GM23338 (cell line): ENCODE results near the gene CRYAB. TPM values are rescaled to one million over a fixed set of nuclear protein-coding genes. Genes with fewer than 3 reads are reported as not detected.

ENCODE experiments used
- ATAC-seq: fragments of 200-7000 bp; cut with Tn5 transposase; 3 replicates; pipeline ENCODE4 v1.9.1; 2020
- DNase-seq: peaks from one replicate; pipeline ENCODE4 v3.0.0-alpha.2; 2015; ENCODE audit warnings: low spot score
- H2AFZ ChIP-seq: fragments of 200-600 bp; sonication (generic); 2 replicates; pipeline ENCODE4 v1.8.0; 2016; ENCODE audit warnings: antibody characterized with exemption, mild to moderate bottlenecking, moderate library complexity
- H3F3A ChIP-seq: fragments of 200-600 bp; sonication (generic); replicated peaks from 2 replicates; pipeline ENCODE4 v1.8.0; 2017; ENCODE audit warnings: antibody characterized with exemption, mixed run types, low read depth
- H3K27ac ChIP-seq: fragments of 200-600 bp; sonication (generic); 2 replicates; pipeline ENCODE4 v1.6.1; 2016; ENCODE audit warnings: low read depth
- H3K27me3 ChIP-seq: fragments of 200-600 bp; sonication (generic); 2 replicates; pipeline ENCODE4 v1.8.0; 2016; ENCODE audit warnings: mild to moderate bottlenecking, mixed run types, moderate library complexity; ENCODE audit not compliant: insufficient read depth
- H3K36me3 ChIP-seq: fragments of 200-600 bp; sonication (generic); 2 replicates; pipeline ENCODE4 v1.8.0; 2016; ENCODE audit warnings: mild to moderate bottlenecking; ENCODE audit not compliant: insufficient read depth
- H3K4me1 ChIP-seq: fragments of 200-600 bp; sonication (generic); 2 replicates; pipeline ENCODE4 v1.8.0; 2016; ENCODE audit warnings: mild to moderate bottlenecking, moderate library complexity; ENCODE audit not compliant: insufficient read depth
- H3K4me2 ChIP-seq: fragments of 200-600 bp; sonication (generic); 2 replicates; pipeline ENCODE4 v1.7.1; 2017; ENCODE audit warnings: mixed run types
- H3K4me3 ChIP-seq: fragments of 200-600 bp; sonication (generic); 2 replicates; pipeline ENCODE4 v1.6.1; 2016; ENCODE audit warnings: mixed run types
- H3K79me2 ChIP-seq: fragments of 200-600 bp; sonication (generic); replicated peaks from 2 replicates; pipeline ENCODE4 v1.8.0; 2017; ENCODE audit warnings: mild to moderate bottlenecking; ENCODE audit not compliant: insufficient read depth
- H3K9me2 ChIP-seq: fragments of 200-600 bp; sonication (generic); 2 replicates; pipeline ENCODE4 v1.8.0; 2017; ENCODE audit not compliant: insufficient read depth
- H4K20me1 ChIP-seq: fragments of 200-600 bp; sonication (generic); replicated peaks from 2 replicates; pipeline ENCODE4 v1.8.0; 2017; ENCODE audit warnings: mild to moderate bottlenecking; ENCODE audit not compliant: insufficient read depth
- H3K27ac Mint-ChIP-seq: 2 replicates; pipeline ENCODE4 v1.8.0; 2020; ENCODE audit warnings: inconsistent platforms, mild to moderate bottlenecking, moderate library complexity, mixed read lengths
- H3K27me3 Mint-ChIP-seq: 3 replicates; pipeline ENCODE4 v1.8.0; 2022; ENCODE audit warnings: low read depth, mild to moderate bottlenecking, moderate library complexity, mixed read lengths, inconsistent platforms; ENCODE audit not compliant: insufficient read depth, poor library complexity
- H3K36me3 Mint-ChIP-seq: 3 replicates; pipeline ENCODE4 v1.8.0; 2021; ENCODE audit warnings: low read depth, mild to moderate bottlenecking, inconsistent platforms, moderate library complexity, mixed read lengths
- H3K4me1 Mint-ChIP-seq: 3 replicates; pipeline ENCODE4 v1.8.0; 2020; ENCODE audit warnings: mild to moderate bottlenecking, inconsistent platforms, mixed read lengths
- H3K4me3 Mint-ChIP-seq: 3 replicates; pipeline ENCODE4 v1.8.0; 2021; ENCODE audit warnings: moderate library complexity, mild to moderate bottlenecking, inconsistent platforms, mixed read lengths
- H3K9me3 Mint-ChIP-seq: 3 replicates; pipeline ENCODE4 v1.8.0; 2020; ENCODE audit warnings: moderate library complexity, mild to moderate bottlenecking, inconsistent platforms, mixed read lengths
- CREB1 ChIP-seq: fragments of 250-450 bp; sonication (Bioruptor Pico); IDR thresholded peaks from 2 replicates; pipeline ENCODE4 v1.5.0; 2020; ENCODE audit warnings: low read depth, mild to moderate bottlenecking, moderate library complexity
- CTCF ChIP-seq, 2 experiments: fragments of 200-600 bp in 1 of 2; sonication (generic) in 1 of 2; conservative IDR thresholded peaks; 2 replicates each; pipeline versions ENCODE4 v1.5.1 to v1.6.1; 2016 to 2017; ENCODE audit warnings: antibody characterized with exemption in 2 of 2, low read depth in 2 of 2, mild to moderate bottlenecking in 2 of 2, moderate library complexity in 1 of 2
- ETS1 ChIP-seq: IDR thresholded peaks from 2 replicates; pipeline ENCODE4 v1.6.1; 2016; ENCODE audit warnings: antibody characterized with exemption
- EZH2 ChIP-seq: fragments of 200-600 bp; sonication (generic); IDR thresholded peaks from one replicate; pipeline ENCODE4 v1.8.0; 2017; ENCODE audit warnings: antibody characterized with exemption, mild to moderate bottlenecking, low read depth; ENCODE audit not compliant: unreplicated experiment
- EZH2phosphoT487 ChIP-seq: fragments of 200-600 bp; sonication (generic); IDR thresholded peaks from one replicate; pipeline ENCODE4 v1.8.1; 2018; ENCODE audit warnings: antibody characterized with exemption; ENCODE audit not compliant: unreplicated experiment
- JUNB ChIP-seq: IDR thresholded peaks from one replicate; pipeline ENCODE4 v1.6.1; 2016; ENCODE audit warnings: antibody characterized with exemption; ENCODE audit not compliant: unreplicated experiment
- NANOG ChIP-seq: IDR thresholded peaks from 2 replicates; pipeline ENCODE4 v1.6.1; 2016; ENCODE audit warnings: antibody characterized with exemption, borderline replicate concordance
- POLR2AphosphoS5 ChIP-seq: IDR thresholded peaks from 2 replicates; pipeline ENCODE4 v1.6.1; 2016; ENCODE audit warnings: antibody characterized with exemption, low read depth
- STAT1 ChIP-seq: IDR thresholded peaks from one replicate; pipeline ENCODE4 v1.6.1; 2016; ENCODE audit warnings: antibody characterized with exemption; ENCODE audit not compliant: unreplicated experiment
- ZNF114 ChIP-seq: fragments of 250-450 bp; sonication (Bioruptor Pico); IDR thresholded peaks from 2 replicates; pipeline ENCODE4 v1.5.0; 2020; ENCODE audit warnings: mild to moderate bottlenecking, moderate library complexity
- ZNF331 ChIP-seq: fragments of 250-450 bp; sonication (Bioruptor Pico); IDR thresholded peaks from 2 replicates; pipeline ENCODE4 v1.5.0; 2020; ENCODE audit warnings: low read depth, mild to moderate bottlenecking, moderate library complexity
- ZNF462 ChIP-seq: fragments of 250-450 bp; sonication (Bioruptor Pico); IDR thresholded peaks from 2 replicates; pipeline ENCODE4 v1.5.0; 2020; ENCODE audit warnings: mild to moderate bottlenecking, moderate library complexity
- polyA plus RNA-seq: library from polyadenylated mRNA; unstranded; fragments of >200 nt; fragmentation: Nextera tagmentation; extraction: Ambion mirVana; gene quantifications from 2 replicates; pipeline ENCODE4 v1.2.1, GENCODE V29; 2016
- total RNA-seq: library from RNA; depleted of rRNA; stranded (reverse); fragments of >200 nt; shearing (Covaris generic); gene quantifications from 2 replicates; pipeline ENCODE4 v1.2.3, GENCODE V29; 2014

Gene CRYAB
- total and polyA plus RNA-seq, 2 experiments from 2014 or later, result 6.1 to 9.6 TPM

- no peak overlapping the region for H3K4me3 Mint-ChIP-seq
- no peak overlapping the region for H3K4me2 ChIP-seq
- no peaks in the 10 kb centered on the region for H3K4me1 Mint-ChIP-seq
These were observed 25.5 kb downstream of the CRYAB start for GRCh38 chr11:111886032-111886431.

More at GRCh38 chr11:111886032-111886431, 25.5 kb downstream of the CRYAB start:
- H3K27me3 ChIP-seq, result no peaks in the 10 kb centered on the region
- H3K9me2 ChIP-seq, result no peaks in the 10 kb centered on the region
- no peak for ATAC-seq
- Mint-ChIP-seq H3K27ac (no peak overlapping the region), H3K9me3 (no peaks in the 10 kb centered on the region), H3K36me3 (no peaks in the 10 kb centered on the region), H3K27me3 (peaks cover 4% of the 10 kb centered on the region)
- no peak overlapping the region for H3K27ac ChIP-seq
- H3K4me1 ChIP-seq, result no peaks in the 10 kb centered on the region
- no peak overlapping the region for H3K4me3 ChIP-seq
- DNase-seq, result no peak
- H3F3A ChIP-seq, result no peaks in the 10 kb centered on the region
- no peaks in the 10 kb centered on the region for H4K20me1 ChIP-seq
- TF ChIP-seq ETS1, result no peak
- TF ChIP-seq NANOG, result no peak
- no peak for TF ChIP-seq ZNF462 (CRISPR knock-in tag)
- no peak for TF ChIP-seq STAT1
- no peak for TF ChIP-seq EZH2phosphoT487
- no peak for TF ChIP-seq ZNF331 (CRISPR knock-in tag)
- no peak for TF ChIP-seq CTCF (conservative IDR thresholded peaks at IDR 0.05; ENCODE audit: low read depth in 2 of 2)
- TF ChIP-seq POLR2AphosphoS5, result no peak
- TF ChIP-seq JUNB, result no peak
- no peak for TF ChIP-seq CREB1 (CRISPR knock-in tag)
- TF ChIP-seq EZH2, result no peak
- TF ChIP-seq ZNF114 (CRISPR knock-in tag), result no peak
- H3K36me3 ChIP-seq, result no peaks in the 10 kb centered on the region
- no peaks in the 10 kb centered on the region for H3K79me2 ChIP-seq
- no peak overlapping the region for H2AFZ ChIP-seq
